Measurements from ENCODE around the gene CD82. TPM values are rescaled to one million over a fixed set of nuclear protein-coding genes. Genes with fewer than 3 reads are reported as not detected.

Gene CD82
- total RNA-seq, 1 donor from 2014 or later: 28.3 TPM

GRCh38 chr11:44577231-44577830 lies 11.9 kb downstream of the CD82 start:
- no peaks in the 10 kb centered on the region for H3K4me1 ChIP-seq
- no peak overlapping the region for H3K4me3 ChIP-seq
- DNase-seq (ENCODE audit: low spot score in 2 of 2): no peak
- intact Hi-C loops (cut with DNase I): no loop called here
- no peaks in the 10 kb centered on the region for H3K36me3 ChIP-seq
- H3K9me3 ChIP-seq: no peaks in the 10 kb centered on the region
- no peak for TF ChIP-seq CTCF (IDR thresholded peaks at IDR 0.05)
- H3K27me3 ChIP-seq: no peaks in the 10 kb centered on the region
- no peak overlapping the region for H3K27ac ChIP-seq

- no peak for TF ChIP-seq CTCF (IDR thresholded peaks at IDR 0.05)
- Histone ChIP-seq H3K36me3 (no peaks in the 10 kb centered on the region), H3K9me3 (peaks cover 0 to 4% of the 10 kb centered on the region in 2 donors), H3K4me1 (no peaks in the 10 kb centered on the region), H3K27me3 (no peaks in the 10 kb centered on the region), H3K4me3 (no peak overlapping the region), H3K27ac (no peak overlapping the region)
- intact Hi-C loops (cut with DNase I): no loop called here
- no peak for DNase-seq (ENCODE audit: low spot score in 2 of 2)
Measured at GRCh38 chr11:44578279-44578678, 12.8 kb downstream of the CD82 start.

- H3K27me3 ChIP-seq: no peaks in the 10 kb centered on the region
- no peaks in the 10 kb centered on the region for H3K36me3 ChIP-seq
- H3K4me1 ChIP-seq: no peaks in the 10 kb centered on the region
- DNase-seq (ENCODE audit: low spot score in 2 of 2): no peak
- no peak overlapping the region for H3K4me3 ChIP-seq
- intact Hi-C loops (cut with DNase I): no loop called here
- H3K9me3 ChIP-seq: peaks cover 0 to 4% of the 10 kb centered on the region in 2 donors
- TF ChIP-seq CTCF (IDR thresholded peaks at IDR 0.05): no peak
- no peak overlapping the region for H3K27ac ChIP-seq
Measured at GRCh38 chr11:44579302-44579761, 13.9 kb downstream of the CD82 start.

- Histone ChIP-seq H3K36me3 (no peaks in the 10 kb centered on the region), H3K27ac (no peak overlapping the region), H3K4me3 (no peak overlapping the region), H3K9me3 (peaks cover 0 to 4% of the 10 kb centered on the region in 2 donors), H3K27me3 (no peaks in the 10 kb centered on the region), H3K4me1 (peaks cover 0 to 12% of the 10 kb centered on the region in 2 donors)
- no peak for TF ChIP-seq CTCF (IDR thresholded peaks at IDR 0.05)
- intact Hi-C loops (cut with DNase I): no loop called here
- DNase-seq (ENCODE audit: low spot score in 2 of 2): no peak
Measured at GRCh38 chr11:44580701-44581100, 15.2 kb downstream of the CD82 start.

GRCh38 chr11:44581246-44581645 lies 15.8 kb downstream of the CD82 start:
- peaks cover 0 to 16% of the 10 kb centered on the region in 2 donors for H3K4me1 ChIP-seq
- intact Hi-C loops (cut with DNase I): no loop called here

More at GRCh38 chr11:44581246-44581645, 15.8 kb downstream of the CD82 start:
- H3K27me3 ChIP-seq: no peaks in the 10 kb centered on the region
- H3K4me3 ChIP-seq: no peak overlapping the region
- H3K36me3 ChIP-seq: no peaks in the 10 kb centered on the region
- no peak for TF ChIP-seq CTCF (IDR thresholded peaks at IDR 0.05)
- H3K27ac ChIP-seq: no peak overlapping the region
- H3K9me3 ChIP-seq: peaks cover 0 to 4% of the 10 kb centered on the region in 2 donors
- DNase-seq (ENCODE audit: low spot score in 2 of 2): no peak
